HL-60 (cell line): ENCODE measurements around the gene IGF1.
"Not testable (repeated sequence)": the region's sequence is repeated elsewhere in the genome, so short reads cannot be mapped to it uniquely, and the experiment has no call there.

ENCODE experiments used
- POLR2AphosphoS5 ChIP-seq: IDR thresholded peaks from 2 replicates; pipeline ENCODE4 v1.6.1; 2012; ENCODE audit warnings: low read depth
- TF ChIP-seq, protein P1 (sequence below): IDR thresholded peaks from one replicate; pipeline ENCODE4 v1.5.1; 2011; ENCODE audit warnings: low read length, control low read depth, inconsistent platforms; ENCODE audit not compliant: insufficient read depth
- TF ChIP-seq, protein P2 (sequence below): IDR thresholded peaks from 2 replicates; pipeline ENCODE4 v1.6.1; 2012; ENCODE audit warnings: low read depth; ENCODE audit not compliant: insufficient replicate concordance

DNA sequence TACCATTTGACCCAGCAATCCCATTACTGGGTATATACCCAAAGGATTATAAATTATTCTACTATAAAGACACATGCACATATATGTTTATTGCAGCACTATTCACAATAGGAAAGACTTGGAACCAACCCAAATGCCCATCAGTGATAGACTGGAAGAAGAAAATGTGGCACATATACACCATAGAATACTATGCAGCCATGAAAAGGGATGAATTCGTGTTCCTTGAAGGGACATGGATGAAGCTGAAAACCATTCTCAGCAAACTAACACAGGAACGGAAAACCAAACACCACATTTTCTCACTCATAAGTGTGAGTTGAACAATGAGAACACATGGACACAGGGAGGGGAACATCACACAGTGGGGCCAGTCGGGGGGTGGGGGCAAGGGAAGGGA is 31.3 kb downstream of the IGF1 start:
- TF ChIP-seq, protein P1, sequence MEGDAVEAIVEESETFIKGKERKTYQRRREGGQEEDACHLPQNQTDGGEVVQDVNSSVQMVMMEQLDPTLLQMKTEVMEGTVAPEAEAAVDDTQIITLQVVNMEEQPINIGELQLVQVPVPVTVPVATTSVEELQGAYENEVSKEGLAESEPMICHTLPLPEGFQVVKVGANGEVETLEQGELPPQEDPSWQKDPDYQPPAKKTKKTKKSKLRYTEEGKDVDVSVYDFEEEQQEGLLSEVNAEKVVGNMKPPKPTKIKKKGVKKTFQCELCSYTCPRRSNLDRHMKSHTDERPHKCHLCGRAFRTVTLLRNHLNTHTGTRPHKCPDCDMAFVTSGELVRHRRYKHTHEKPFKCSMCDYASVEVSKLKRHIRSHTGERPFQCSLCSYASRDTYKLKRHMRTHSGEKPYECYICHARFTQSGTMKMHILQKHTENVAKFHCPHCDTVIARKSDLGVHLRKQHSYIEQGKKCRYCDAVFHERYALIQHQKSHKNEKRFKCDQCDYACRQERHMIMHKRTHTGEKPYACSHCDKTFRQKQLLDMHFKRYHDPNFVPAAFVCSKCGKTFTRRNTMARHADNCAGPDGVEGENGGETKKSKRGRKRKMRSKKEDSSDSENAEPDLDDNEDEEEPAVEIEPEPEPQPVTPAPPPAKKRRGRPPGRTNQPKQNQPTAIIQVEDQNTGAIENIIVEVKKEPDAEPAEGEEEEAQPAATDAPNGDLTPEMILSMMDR, result not testable (repeated sequence)
- not testable (repeated sequence) for TF ChIP-seq POLR2AphosphoS5
- TF ChIP-seq, protein P2, sequence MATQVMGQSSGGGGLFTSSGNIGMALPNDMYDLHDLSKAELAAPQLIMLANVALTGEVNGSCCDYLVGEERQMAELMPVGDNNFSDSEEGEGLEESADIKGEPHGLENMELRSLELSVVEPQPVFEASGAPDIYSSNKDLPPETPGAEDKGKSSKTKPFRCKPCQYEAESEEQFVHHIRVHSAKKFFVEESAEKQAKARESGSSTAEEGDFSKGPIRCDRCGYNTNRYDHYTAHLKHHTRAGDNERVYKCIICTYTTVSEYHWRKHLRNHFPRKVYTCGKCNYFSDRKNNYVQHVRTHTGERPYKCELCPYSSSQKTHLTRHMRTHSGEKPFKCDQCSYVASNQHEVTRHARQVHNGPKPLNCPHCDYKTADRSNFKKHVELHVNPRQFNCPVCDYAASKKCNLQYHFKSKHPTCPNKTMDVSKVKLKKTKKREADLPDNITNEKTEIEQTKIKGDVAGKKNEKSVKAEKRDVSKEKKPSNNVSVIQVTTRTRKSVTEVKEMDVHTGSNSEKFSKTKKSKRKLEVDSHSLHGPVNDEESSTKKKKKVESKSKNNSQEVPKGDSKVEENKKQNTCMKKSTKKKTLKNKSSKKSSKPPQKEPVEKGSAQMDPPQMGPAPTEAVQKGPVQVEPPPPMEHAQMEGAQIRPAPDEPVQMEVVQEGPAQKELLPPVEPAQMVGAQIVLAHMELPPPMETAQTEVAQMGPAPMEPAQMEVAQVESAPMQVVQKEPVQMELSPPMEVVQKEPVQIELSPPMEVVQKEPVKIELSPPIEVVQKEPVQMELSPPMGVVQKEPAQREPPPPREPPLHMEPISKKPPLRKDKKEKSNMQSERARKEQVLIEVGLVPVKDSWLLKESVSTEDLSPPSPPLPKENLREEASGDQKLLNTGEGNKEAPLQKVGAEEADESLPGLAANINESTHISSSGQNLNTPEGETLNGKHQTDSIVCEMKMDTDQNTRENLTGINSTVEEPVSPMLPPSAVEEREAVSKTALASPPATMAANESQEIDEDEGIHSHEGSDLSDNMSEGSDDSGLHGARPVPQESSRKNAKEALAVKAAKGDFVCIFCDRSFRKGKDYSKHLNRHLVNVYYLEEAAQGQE, result not testable (repeated sequence)
